Kidney glomerular epithelial cell (primary cell): ENCODE data around the gene MALSU1.

Experiments
- DNase-seq: peaks from one replicate; lab custom pipeline; 2025; lab: John Stamatoyannopoulos, UW

MALSU1 gene

GRCh38 chr7:23298885-23299769 is at the start of gene MALSU1:
MALSU1 (plus strand) TSS chr7:23299339; CDS start chr7:23299353, 14 bp downstream.
- DNase-seq, result peak; percentile 95

- no peak for DNase-seq
These were observed 49.7 kb upstream of the MALSU1 start for GRCh38 chr7:23249486-23249885.

GRCh38 chr7:23254051-23254681 is 45.0 kb upstream of the MALSU1 start:
- no peak for DNase-seq

- DNase-seq, result no peak
These were observed 42.4 kb upstream of the MALSU1 start for GRCh38 chr7:23256731-23257130.

GRCh38 chr7:23260371-23260770 is 38.8 kb upstream of the MALSU1 start:
- DNase-seq, result no peak

GRCh38 chr7:23261843-23262452 is 37.2 kb upstream of the MALSU1 start:
- DNase-seq, result peak; percentile 25

GRCh38 chr7:23264916-23265458 is 34.2 kb upstream of the MALSU1 start:
- DNase-seq, result no peak

GRCh38 chr7:23266918-23267317 is 32.2 kb upstream of the MALSU1 start:
- no peak for DNase-seq

- DNase-seq, result no peak
These were observed 31.8 kb upstream of the MALSU1 start for GRCh38 chr7:23267357-23267756.

GRCh38 chr7:23268167-23268566 is 31.0 kb upstream of the MALSU1 start:
- DNase-seq, result no peak

GRCh38 chr7:23268746-23269145 is 30.4 kb upstream of the MALSU1 start:
- no peak for DNase-seq

- no peak for DNase-seq
These were observed 26.9 kb upstream of the MALSU1 start for GRCh38 chr7:23272275-23272674.

- DNase-seq, result peak; percentile 96
These were observed 26.0 kb upstream of the MALSU1 start for GRCh38 chr7:23273141-23273599.

- DNase-seq, result no peak
These were observed 23.2 kb upstream of the MALSU1 start for GRCh38 chr7:23275912-23276311.

- DNase-seq, result no peak
These were observed 22.8 kb upstream of the MALSU1 start for GRCh38 chr7:23276376-23276775.

GRCh38 chr7:23276947-23277346 is 22.2 kb upstream of the MALSU1 start:
- no peak for DNase-seq

- peak; percentile 82 for DNase-seq
These were observed 21.7 kb upstream of the MALSU1 start for GRCh38 chr7:23277359-23277989.

GRCh38 chr7:23279819-23280525 is 19.2 kb upstream of the MALSU1 start:
- DNase-seq, result no peak

- DNase-seq, result no peak
These were observed 16.1 kb upstream of the MALSU1 start for GRCh38 chr7:23283086-23283485.

GRCh38 chr7:23284871-23285270 is 14.3 kb upstream of the MALSU1 start:
- DNase-seq, result no peak
